Measurements from ENCODE around the gene RHBDF1.

RHBDF1 gene

DNA sequence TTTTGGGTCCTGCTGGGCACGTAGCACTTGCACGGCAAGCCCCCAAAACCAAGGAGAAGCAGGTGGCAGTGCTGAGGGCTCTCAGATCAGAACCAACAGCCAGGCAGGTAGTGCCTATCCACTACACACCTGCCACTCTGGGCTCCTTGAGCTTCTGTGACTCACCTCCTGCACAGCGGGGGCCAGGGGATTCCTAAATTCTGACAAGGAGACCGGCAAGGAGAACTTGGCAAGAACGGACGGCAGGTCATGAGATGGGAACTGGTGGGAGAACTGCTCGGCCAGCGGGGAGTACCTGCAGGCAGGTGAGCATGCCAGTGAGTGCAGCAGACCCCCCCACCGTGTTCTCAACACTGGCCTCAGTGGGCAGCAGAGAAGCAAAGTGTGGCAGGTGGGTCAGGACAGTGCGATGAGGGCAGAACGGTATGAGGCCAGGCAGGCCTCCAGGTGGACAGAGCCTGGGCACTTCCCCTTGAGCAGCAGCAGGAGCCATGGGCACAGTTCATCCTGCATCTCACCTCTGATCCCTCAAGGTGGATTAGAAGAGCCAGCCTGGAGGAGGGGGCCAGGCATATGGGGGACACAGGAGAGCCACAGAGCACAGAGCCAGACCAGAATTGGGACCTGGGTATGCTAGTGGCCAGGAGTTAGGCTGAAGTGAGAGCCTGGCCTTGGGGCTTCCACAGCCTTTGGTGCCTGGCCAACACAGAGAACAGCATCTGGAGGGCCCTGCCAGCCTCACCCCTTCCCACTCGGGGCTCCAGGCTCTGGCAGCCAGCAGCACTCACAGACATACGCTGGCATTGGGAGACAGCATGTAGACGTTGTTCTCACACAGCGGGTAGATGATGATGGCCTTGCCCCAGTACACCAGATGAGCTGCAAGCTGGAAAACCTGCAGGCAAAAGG lies 20.3 kb upstream of the RHBDF1 start:
- DNase-seq (ENCODE audit: low spot score), result no peak

- no peak for DNase-seq (ENCODE audit: low spot score)
These were observed 19.1 kb upstream of the RHBDF1 start for GRCh38 chr16:91484-91883.

DNA sequence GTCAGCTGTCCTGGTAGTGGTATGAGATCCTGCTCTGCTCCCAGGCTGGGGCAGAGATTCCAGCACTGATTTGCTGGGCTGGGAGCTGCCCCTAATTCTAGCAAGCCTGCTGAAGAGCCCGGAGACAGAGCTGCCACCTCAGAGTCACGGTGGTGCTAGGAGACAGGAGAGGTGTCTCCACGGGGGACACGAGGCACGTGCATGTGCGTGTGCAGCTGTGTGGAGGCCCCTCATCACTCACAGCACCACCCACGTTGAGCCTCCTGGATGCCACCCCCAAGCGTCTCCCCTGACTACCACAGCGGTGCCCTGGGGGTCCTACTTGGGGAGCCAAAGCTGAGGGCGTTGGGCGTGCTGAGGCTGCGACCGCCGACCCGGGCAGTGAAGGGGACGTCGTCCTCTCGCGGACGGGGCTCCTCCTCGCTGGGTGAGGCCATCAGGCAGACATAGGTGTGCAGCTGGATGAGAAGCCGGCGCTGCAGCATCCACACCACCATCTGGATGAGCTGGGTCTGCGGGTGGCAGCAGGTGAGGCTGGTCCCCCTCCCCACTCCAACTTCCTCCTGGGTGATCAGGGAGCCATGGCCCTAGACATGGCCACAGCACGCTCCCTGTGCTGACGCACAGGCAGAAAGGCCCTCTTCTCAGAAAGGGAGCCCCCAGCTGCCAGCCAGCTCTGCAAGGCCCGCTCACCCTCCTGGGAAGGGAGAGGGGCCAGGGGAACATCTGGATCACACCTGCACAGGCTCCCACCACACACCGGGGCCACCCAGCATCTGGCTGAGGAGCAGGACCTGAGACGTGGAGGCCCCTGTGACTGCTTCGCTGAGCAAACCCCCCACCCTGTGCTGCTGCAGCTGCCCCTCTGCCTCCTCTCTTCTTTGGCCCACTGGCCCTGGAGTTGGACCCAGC lies 17.2 kb upstream of the RHBDF1 start:
- DNase-seq (ENCODE audit: low spot score), result no peak

- no peak for DNase-seq (ENCODE audit: low spot score)
These were observed 16.2 kb upstream of the RHBDF1 start for GRCh38 chr16:88613-89012.

DNA sequence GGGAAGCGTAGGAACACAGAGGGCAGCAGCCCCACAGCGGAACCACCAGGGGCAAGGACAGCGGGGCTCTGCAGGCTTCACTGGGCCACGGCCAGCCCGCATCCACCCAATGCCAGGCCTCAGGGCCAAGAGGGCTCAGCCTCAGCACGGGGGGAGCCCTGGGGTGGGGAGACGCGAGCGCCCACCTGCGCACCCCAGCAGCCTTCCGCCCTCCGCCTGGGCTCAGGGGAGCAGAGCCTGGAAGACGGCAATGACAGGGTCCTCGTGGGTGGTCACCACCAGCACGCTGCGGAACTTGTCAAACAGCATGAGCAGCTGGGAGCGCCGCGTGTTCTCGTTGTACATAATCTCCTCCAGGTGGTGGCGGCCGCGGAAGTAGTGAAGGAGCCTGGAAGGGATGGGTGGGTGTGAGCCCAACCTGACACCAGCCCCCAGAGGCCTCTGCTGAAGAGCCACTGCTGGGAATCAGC lies 14.1 kb upstream of the RHBDF1 start:
- no peak for DNase-seq (ENCODE audit: low spot score)

DNA sequence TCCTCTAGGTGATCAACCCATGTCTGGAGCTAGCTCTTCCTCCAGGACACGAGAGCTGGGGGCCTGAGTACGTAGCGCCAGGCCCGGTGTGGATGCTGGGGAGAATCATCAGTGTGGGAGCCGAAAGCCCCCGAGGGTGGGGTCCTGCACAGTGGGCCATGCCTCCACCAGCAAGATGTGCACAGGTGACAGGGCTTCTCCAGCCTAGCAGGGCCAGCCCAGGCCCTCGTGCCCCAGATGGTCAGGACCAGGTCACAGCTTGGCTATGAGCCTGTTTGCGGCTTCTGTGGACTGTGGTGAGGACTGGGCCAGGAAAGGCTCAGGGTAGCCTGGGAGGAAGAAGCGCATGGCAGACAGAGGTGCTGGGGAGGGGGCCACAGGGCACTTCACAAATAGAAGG lies 13.4 kb upstream of the RHBDF1 start:
- no peak for DNase-seq (ENCODE audit: low spot score)

GRCh38 chr16:85407-85782 lies 13.0 kb upstream of the RHBDF1 start:
- DNase-seq (ENCODE audit: low spot score), result no peak

GRCh38 chr16:84718-85406 lies 12.4 kb upstream of the RHBDF1 start:
- DNase-seq (ENCODE audit: low spot score), result peak; percentile 86

DNA sequence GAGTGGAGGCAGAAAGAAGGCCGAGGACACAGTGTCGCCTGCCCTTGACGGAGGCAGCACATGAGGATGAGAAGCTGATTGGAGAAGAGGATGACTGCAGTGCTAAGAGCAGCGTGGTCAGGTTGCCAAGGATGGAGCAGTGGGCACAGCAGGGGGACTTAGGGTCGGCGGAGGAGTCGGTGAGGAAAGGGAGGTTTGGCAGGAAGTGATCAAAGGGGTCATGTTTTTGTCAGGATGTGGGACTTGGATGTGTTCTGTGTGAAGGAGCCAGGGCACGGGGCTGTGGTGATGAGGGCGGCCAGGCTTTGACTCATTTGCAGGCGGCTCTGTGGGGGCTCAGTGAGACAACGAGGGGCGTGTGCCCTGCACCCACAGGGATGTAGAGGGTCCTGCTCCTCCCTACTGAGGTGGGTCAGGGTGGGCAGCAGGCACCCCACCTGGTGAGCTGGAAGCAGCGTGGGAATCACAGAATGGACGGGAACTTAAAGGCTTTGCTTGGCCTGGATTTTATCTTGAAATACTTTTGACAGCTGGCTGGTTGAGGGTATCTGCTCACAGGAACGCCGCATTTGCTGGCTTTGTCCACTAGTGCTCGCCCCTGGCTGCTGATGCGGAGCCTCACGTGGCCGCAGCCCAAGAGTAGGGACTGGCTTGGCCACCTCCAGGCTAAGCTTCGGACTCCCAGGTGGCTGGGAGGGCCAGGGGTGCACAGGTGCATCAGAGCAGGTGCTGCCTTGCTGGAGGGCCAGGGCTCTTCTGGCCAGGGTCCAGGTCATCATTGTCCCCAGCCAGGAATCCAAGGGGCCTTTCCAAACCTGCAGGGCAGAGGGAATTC lies 11.6 kb upstream of the RHBDF1 start:
- no peak for DNase-seq (ENCODE audit: low spot score)

GRCh38 chr16:83060-83603 lies 10.7 kb upstream of the RHBDF1 start:
- no peak for DNase-seq (ENCODE audit: low spot score)

GRCh38 chr16:79151-80054 lies 7.0 kb upstream of the RHBDF1 start:
- DNase-seq (ENCODE audit: low spot score), result no peak

DNA sequence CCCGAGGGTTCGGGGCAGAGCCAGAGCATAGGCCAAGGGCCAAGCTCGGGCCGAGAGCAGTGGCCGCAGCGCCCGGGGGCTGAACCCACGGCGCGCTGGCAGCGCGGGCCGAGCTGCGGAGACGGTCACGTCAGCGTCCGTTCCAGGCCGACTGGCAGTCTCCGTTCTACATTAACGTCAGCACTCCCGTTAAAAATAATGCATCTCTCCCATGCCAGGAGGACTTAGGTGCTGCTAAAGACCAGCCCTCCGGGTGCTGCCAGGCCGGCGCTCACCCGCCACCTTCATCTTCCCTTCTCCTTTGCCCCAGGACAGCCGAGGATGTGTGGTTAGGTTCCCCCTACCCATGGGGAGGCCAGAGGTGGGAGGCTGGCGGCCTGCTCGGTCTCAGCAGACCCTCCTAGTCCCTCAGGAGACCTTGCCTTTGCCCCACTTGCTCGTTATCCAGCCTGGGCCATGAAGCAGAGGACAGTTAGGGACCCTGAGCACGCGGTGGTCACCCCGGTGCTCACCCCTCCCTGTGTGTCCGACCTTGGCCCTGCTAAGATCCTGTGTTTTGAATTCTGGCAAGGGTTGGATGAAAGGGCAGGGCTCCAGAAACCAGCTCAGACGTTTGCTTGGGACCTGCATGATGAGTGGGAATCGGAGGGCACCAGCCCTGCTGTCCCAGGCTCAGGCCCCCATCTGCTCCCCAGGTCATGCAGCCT lies 6.2 kb upstream of the RHBDF1 start:
- DNase-seq (ENCODE audit: low spot score), result no peak

DNA sequence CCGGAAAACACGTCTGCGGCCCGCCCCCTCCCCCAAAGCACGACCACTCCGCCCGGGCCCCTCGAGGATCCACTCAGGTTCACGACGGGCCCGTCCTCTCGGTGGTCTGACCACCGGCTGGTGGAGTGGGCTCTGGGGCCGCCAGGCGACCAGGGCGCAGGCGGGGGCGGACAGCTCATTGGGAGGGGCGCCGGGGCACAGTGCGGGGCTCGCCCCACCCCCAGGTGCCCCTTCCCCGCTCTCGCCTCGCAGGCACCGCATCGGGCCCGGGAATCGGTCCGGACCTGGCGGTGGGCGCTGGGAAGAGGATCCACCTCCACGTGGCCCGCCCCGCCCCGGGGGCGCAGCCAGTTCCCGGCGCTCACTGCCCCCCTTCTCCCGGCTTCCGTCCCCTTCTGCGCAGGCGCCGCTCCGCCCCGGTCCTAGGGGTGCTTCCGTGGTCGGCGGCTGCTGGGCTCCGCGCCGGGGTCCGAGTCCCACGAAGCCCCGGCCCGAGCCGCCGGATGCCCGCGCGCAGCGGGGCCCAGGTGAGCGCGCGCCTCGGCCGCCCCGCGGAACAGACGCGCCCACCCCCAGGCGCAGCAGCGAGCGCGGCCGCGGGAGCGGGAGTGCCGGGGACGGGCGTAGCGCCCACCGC lies 5.5 kb upstream of the RHBDF1 start, which contains the start of gene MPG:
Gene MPG (plus strand): TSS at position 419 of the 637 bp plus-strand sequence. CDS start 85 bp downstream, at position 504.
- peak; percentile 94 for DNase-seq (ENCODE audit: low spot score)

DNA sequence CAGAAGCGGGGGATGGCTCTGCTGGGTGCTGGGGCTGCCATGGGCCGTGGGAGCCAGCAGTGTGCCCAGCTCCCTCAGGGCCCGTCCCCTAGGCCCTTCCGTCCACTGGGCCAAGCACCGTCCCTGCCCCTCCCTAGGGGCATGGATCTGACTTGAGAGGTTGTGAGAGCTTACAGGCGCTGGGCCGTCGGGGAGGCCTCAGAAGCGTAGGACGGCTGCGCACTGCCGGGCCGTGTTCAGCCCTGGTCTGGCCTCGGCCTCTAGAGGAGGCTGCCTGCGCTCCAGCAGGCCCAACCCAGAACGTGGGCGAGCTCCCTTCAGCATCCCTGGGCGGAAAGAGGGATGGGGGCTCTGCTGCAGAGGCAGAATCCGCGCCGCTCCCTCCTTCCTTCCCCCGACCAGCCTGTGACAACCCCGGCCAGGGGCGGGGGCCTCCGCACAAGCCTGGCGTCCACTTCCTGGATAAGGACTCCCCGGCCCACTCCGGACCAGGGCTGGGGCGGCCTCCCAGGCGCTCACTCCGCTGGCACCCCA lies 4.9 kb upstream of the RHBDF1 start:
- DNase-seq (ENCODE audit: low spot score), result peak; percentile 45

GRCh38 chr16:76535-77272 lies 4.3 kb upstream of the RHBDF1 start:
- peak; percentile 62 for DNase-seq (ENCODE audit: low spot score)

DNA sequence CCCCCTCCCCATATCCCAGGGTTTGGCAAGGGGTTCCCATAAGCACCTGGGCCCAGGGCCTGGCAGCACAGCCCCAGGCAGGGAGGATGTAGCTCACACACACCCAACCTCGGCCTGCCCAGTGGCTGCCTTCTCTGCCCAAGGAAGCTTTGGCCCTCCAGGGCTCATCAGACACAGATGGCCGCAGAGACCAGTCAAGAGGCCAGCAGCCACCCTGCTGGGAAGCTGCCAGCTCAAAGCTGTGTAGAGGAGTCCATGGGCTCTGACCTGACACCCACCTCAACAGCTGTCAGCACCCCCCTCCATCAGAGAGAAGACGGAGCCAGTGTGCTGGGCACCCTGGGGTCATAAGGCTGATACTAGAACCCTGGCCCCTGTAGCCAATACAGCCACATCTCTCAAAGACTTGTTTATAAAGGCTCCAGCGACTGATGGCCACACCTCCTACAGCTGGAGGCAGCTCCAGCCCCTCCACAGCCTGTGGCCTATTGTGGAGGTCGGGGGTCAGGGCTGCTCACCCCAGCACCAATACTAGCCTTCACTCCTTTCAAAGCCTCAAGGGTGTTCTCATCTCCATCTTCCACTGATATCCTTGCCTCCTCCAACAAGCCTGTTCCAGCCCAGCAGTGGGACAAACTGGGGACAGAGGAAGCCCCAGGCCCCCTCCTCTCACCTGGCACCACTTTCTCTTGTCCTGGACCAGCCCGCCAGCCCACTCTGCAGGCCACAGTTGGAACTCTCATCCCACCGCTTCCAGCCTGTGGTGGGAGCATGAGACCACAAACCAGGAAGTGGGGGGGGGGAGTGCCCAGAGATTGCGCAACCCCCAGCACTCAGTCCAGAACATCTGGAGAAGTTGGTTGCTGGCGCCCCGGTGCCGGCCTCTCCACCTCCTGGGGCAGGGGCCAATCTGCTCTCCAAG lies 3.4 kb upstream of the RHBDF1 start:
- no peak for DNase-seq (ENCODE audit: low spot score)

Measured in COLO829 (cell line).